K562 (cell line): ENCODE data around the gene CHDH. TPM values are rescaled to one million over a fixed set of nuclear protein-coding genes. Genes with fewer than 3 reads are reported as not detected.
A peak's percentile ranks its signal among the peaks of the same experiment; 100 is the strongest.

Experiments used
- ATAC-seq: fragments of 200-7000 bp; cut with Tn5 transposase; 3 replicates; pipeline ENCODE4 v1.9.1; 2020; ENCODE audit warnings: moderate library complexity
- BruUV-seq: library from RNA; stranded (reverse); fragments of 400-500 nt; replicated peaks from 2 replicates; lab custom pipeline; 2021; lab: Mats Ljungman, UMichigan
- CTCF ChIA-PET: fragments of 300-600 bp; formaldehyde crosslinking; extraction: SDS; loops from one replicate; lab custom pipeline; 2021; ENCODE audit warnings: low intra/inter-chr PET ratio; lab: Yijun Ruan, JAX
- POLR2A ChIA-PET: fragments of 300-600, 350-650 bp; sonication (Branson Sonifier 250); formaldehyde crosslinking; extraction: SDS; loops from one replicate; lab custom pipeline; 2021; ENCODE audit warnings: antibody characterized with exemption, inconsistent platforms; lab: Yijun Ruan, JAX
- DNase-seq, 4 experiments: peaks; one replicate each; pipeline versions ENCODE4 v3.0.0 to v3.0.0-alpha.2; 2011 to 2018; ENCODE audit warnings: low spot score in 3 of 4, mixed read lengths in 3 of 4; ENCODE audit errors: extremely low read depth in 1 of 4
- FAIRE-seq: peaks from 2 replicates; lab custom pipeline; 2011; peaks lifted over from hg19 to GRCh38; lab: Jason Lieb, UNC
- H2AFZ ChIP-seq: 2 replicates; pipeline ENCODE4 v1.6.0; 2011; ENCODE audit warnings: low read depth, low read length, control low read depth, inconsistent platforms
- H3K27ac ChIP-seq: fragments of 200-600 bp; 3 replicates; pipeline ENCODE4 v1.8.0; 2011; ENCODE audit warnings: low read depth, mild to moderate bottlenecking, control low read depth, inconsistent platforms, low read length, moderate library complexity, mixed read lengths; ENCODE audit errors: extremely low read depth
- H3K27me3 ChIP-seq, 2 experiments: fragments of 300-600 bp in 1 of 2; 2 replicates in 1 of 2; 3 replicates in 1 of 2; pipeline versions ENCODE4 v1.6.0 to v1.8.0; 2011; ENCODE audit warnings: inconsistent platforms in 2 of 2, low read length in 2 of 2, mild to moderate bottlenecking in 1 of 2, mixed read lengths in 1 of 2, moderate library complexity in 1 of 2; ENCODE audit not compliant: control insufficient read depth in 2 of 2, insufficient read depth in 2 of 2
- H3K36me3 ChIP-seq: fragments of 300-600 bp; 3 replicates; pipeline ENCODE4 v1.8.0; 2011; ENCODE audit warnings: mild to moderate bottlenecking, low read length, inconsistent platforms; ENCODE audit not compliant: control insufficient read depth, insufficient read depth
- H3K4me1 ChIP-seq, 2 experiments: fragments of 200-600 bp in 1 of 2; replicated peaks in 1 of 2; 2 replicates in 1 of 2; 3 replicates in 1 of 2; pipeline versions ENCODE4 v1.5.1 to v1.8.0; 2011; ENCODE audit warnings: inconsistent platforms in 2 of 2, low read length in 2 of 2, mild to moderate bottlenecking in 1 of 2, mixed read lengths in 1 of 2, moderate library complexity in 1 of 2; ENCODE audit not compliant: control insufficient read depth in 2 of 2, insufficient read depth in 2 of 2
- H3K4me2 ChIP-seq: 2 replicates; pipeline ENCODE4 v1.6.1; 2011; ENCODE audit warnings: low read length, control low read depth, inconsistent platforms, mixed read lengths; ENCODE audit not compliant: insufficient read depth
- H3K4me3 ChIP-seq: fragments of 200-600 bp; sonication (generic), shearing (Covaris generic); 2 replicates; pipeline ENCODE4 v1.5.1; 2016; ENCODE audit warnings: control low read depth, inconsistent platforms
- H3K79me2 ChIP-seq: fragments of 200-600 bp; 3 replicates; pipeline ENCODE4 v1.8.0; 2011; ENCODE audit warnings: low read length, inconsistent platforms; ENCODE audit not compliant: control insufficient read depth, insufficient read depth
- H3K9ac ChIP-seq, 2 experiments: 2 replicates each; pipeline versions ENCODE4 v1.6.0 to v1.6.1; 2011; ENCODE audit warnings: low read depth in 2 of 2, low read length in 2 of 2, control low read depth in 1 of 2, inconsistent platforms in 1 of 2, mild to moderate bottlenecking in 1 of 2, mixed read lengths in 1 of 2; ENCODE audit not compliant: insufficient read depth in 1 of 2
- H3K9me1 ChIP-seq: one replicate; pipeline ENCODE4 v1.6.0; 2011; ENCODE audit warnings: inconsistent platforms, mild to moderate bottlenecking, low read length, moderate library complexity; ENCODE audit not compliant: control insufficient read depth, insufficient read depth
- H3K9me3 ChIP-seq: replicated peaks from 2 replicates; pipeline ENCODE4 v1.5.1; 2011; ENCODE audit warnings: low read depth, low read length, inconsistent platforms; ENCODE audit not compliant: control insufficient read depth, insufficient read depth
- H4K20me1 ChIP-seq: replicated peaks from 2 replicates; pipeline ENCODE4 v1.6.1; 2011; ENCODE audit warnings: low read length, inconsistent platforms, mixed read lengths; ENCODE audit not compliant: control insufficient read depth, insufficient read depth
- ATF1 ChIP-seq, 2 experiments: fragments of 450-650 bp in 1 of 2; IDR thresholded peaks; 2 replicates each; pipeline ENCODE4 v1.6.1; 2016; ENCODE audit warnings: missing compliant biosample characterization in 1 of 2, missing genetic modification characterization in 1 of 2
- ATF3 ChIP-seq, 2 experiments: fragments of 450-650 bp in 1 of 2; sonication (generic) in 1 of 2; formaldehyde crosslinking in 1 of 2; IDR thresholded peaks in 1 of 2; conservative IDR thresholded peaks in 1 of 2; 2 replicates each; pipeline versions ENCODE4 v1.6.1 to v1.8.1; 2016 to 2023; ENCODE audit warnings: mild to moderate bottlenecking in 2 of 2, moderate library complexity in 2 of 2, inconsistent platforms in 1 of 2, missing genetic modification reagents in 1 of 2
- CGGBP1 ChIP-seq: fragments of 250-450 bp; sonication (Bioruptor Pico); IDR thresholded peaks from 2 replicates; pipeline ENCODE4 v1.9.0; 2021; ENCODE audit warnings: mild to moderate bottlenecking
- GMEB1 ChIP-seq: fragments of 250-450 bp; sonication (Bioruptor Pico); IDR thresholded peaks from 2 replicates; pipeline ENCODE4 v1.4.0; 2020; ENCODE audit warnings: mild to moderate bottlenecking
- KLF10 ChIP-seq: fragments of 250-450 bp; sonication (Bioruptor Pico); IDR thresholded peaks from 2 replicates; pipeline ENCODE4 v1.6.1; 2021; ENCODE audit warnings: matching md5 sums
- L3MBTL2 ChIP-seq: fragments of 450-650 bp; IDR thresholded peaks from 2 replicates; pipeline ENCODE4 v1.6.1; 2016; ENCODE audit warnings: mild to moderate bottlenecking, moderate library complexity
- NFIC ChIP-seq: fragments of 450-650 bp; IDR thresholded peaks from 2 replicates; pipeline ENCODE4 v1.6.1; 2017; ENCODE audit warnings: mild to moderate bottlenecking, inconsistent platforms
- POLR2H ChIP-seq: IDR thresholded peaks from 2 replicates; pipeline ENCODE4 v1.6.1; 2016; ENCODE audit warnings: missing genetic modification characterization, low read depth, mild to moderate bottlenecking, control low read depth, missing compliant biosample characterization, moderate library complexity
- SLC30A9 ChIP-seq: fragments of 250-450 bp; sonication (Bioruptor Pico); IDR thresholded peaks from 2 replicates; pipeline ENCODE4 v1.8.0; 2022; ENCODE audit warnings: mild to moderate bottlenecking, moderate library complexity
- ZBTB7A ChIP-seq: IDR thresholded peaks from 2 replicates; pipeline ENCODE4 v1.6.1; 2011; ENCODE audit warnings: low read depth, mild to moderate bottlenecking, low read length, moderate library complexity, borderline replicate concordance; ENCODE audit not compliant: control insufficient read depth
- ZNF41 ChIP-seq: fragments of 250-450 bp; sonication (Bioruptor Pico); conservative IDR thresholded peaks from 2 replicates; pipeline ENCODE4 v1.4.0; 2020; ENCODE audit warnings: mild to moderate bottlenecking
- ZNF512 ChIP-seq: IDR thresholded peaks from 2 replicates; pipeline ENCODE4 v1.6.1; 2016; ENCODE audit warnings: missing genetic modification characterization, missing compliant biosample characterization
- ZNF75A ChIP-seq: fragments of 450-650 bp; formaldehyde crosslinking; IDR thresholded peaks from 2 replicates; pipeline ENCODE4 v1.4.0; 2020; ENCODE audit warnings: mild to moderate bottlenecking
- WGBS: fragments of 100-300 bp; shearing (Covaris generic); methylation state at CpG from one replicate; pipeline ENCODE4 v1.1.6; 2016; ENCODE audit warnings: low coverage, mixed read lengths; ENCODE audit not compliant: insufficient coverage; ENCODE audit errors: missing lambda C conversion rate; 5-methylcytosine and 5-hydroxymethylcytosine counted together
- in situ Hi-C: fragments of 300-500 bp; cut with MboI; formaldehyde crosslinking; loops from 4 replicates; pipeline ENCODE4 v1.15.0; 2018; ENCODE audit warnings: inconsistent platforms, mixed read lengths
- intact Hi-C: fragments of 100-400 bp; cut with micrococcal nuclease; formaldehyde crosslinking; loops from 2 replicates; pipeline ENCODE4 v1.14.2; 2022
- polyA plus RNA-seq, 8 experiments: library from polyadenylated mRNA; depleted of rRNA in 4 of 8; stranded (reverse) in 5 of 8; unstranded in 3 of 8; fragments of >200 nt; fragmentation: Nextera tagmentation in 2 of 8; fragmentation: Illumina TruSeq in 1 of 8; extraction: Ambion mirVana in 2 of 8; extraction: Trizol in 1 of 8; gene quantifications; 2 replicates each; pipeline versions ENCODE4 v1.2.1 to v1.2.3, GENCODE V29; 2011 to 2014; ENCODE audit warnings: inconsistent platforms in 1 of 8, missing spikeins in 1 of 8
- total RNA-seq, 7 experiments: library from RNA; depleted of rRNA in 6 of 7; stranded (reverse); fragments of >200 nt in 6 of 7; fragmentation: Illumina TruSeq in 2 of 7; extraction: Trizol in 2 of 7; gene quantifications; 2 replicates each; pipeline versions ENCODE4 v1.2.1 to v1.2.3, GENCODE V29; 2011 to 2021; ENCODE audit warnings: low replicate concordance in 1 of 7

Gene CHDH
- total and polyA plus RNA-seq, 9 of the 15 experiments (the other 6 are each of a cell fraction or from before 2014, with no cell fraction given), result 0.06 to 1.9 (median 0.46) TPM

GRCh38 chr3:53856964-53857363 is 10.7 kb upstream of the CHDH start (continued):
- TF ChIP-seq KLF10 (CRISPR knock-in tag) (no peak), ZBTB7A (no peak), SLC30A9 (CRISPR knock-in tag) (no peak), POLR2H (tag) (no peak), ZNF75A (CRISPR knock-in tag) (no peak), GMEB1 (CRISPR knock-in tag) (no peak)

- no peak for ATAC-seq
- Histone ChIP-seq H3K79me2 (no peaks in the 10 kb centered on the region), H3K4me1 (peaks cover 0 to 8% of the 10 kb centered on the region in 2 experiments; a peak in 1 of 5 replicates), H3K9me3 (no peaks in the 10 kb centered on the region), H3K9ac (no peak overlapping the region), H3K27me3 (peaks cover 0 to 29% of the 10 kb centered on the region in 2 experiments; a peak in 3 of 5 replicates), H3K4me3 (no peak overlapping the region), H3K9me1 (no peaks in the 10 kb centered on the region), H3K4me2 (no peak overlapping the region), H3K27ac (no peak overlapping the region), H3K36me3 (no peaks in the 10 kb centered on the region), H4K20me1 (no peaks in the 10 kb centered on the region), H2AFZ (no peak overlapping the region)
- no peak for FAIRE-seq
- no peak for TF ChIP-seq L3MBTL2
- TF ChIP-seq ZNF512 (tag), result no peak
- no peak for TF ChIP-seq CGGBP1 (CRISPR knock-in tag)
- TF ChIP-seq ZNF41 (CRISPR knock-in tag), result no peak
- no peak for TF ChIP-seq ATF1 (CRISPR knock-in tag; IDR thresholded peaks at IDR 0.05)
- peak; percentile 43; the same call in 1 of the 2 replicates for TF ChIP-seq ATF1 (tag; IDR thresholded peaks at IDR 0.05)
- peak; percentile 32; the same call in 1 of the 2 replicates for TF ChIP-seq NFIC
- peak; percentile 25; the same call in 1 of the 2 replicates for TF ChIP-seq ATF3 (IDR thresholded peaks at IDR 0.05)
- TF ChIP-seq ATF3 (CRISPR knock-in tag; conservative IDR thresholded peaks at IDR 0.05), result no peak
- intact Hi-C loops (no loop called here), in situ Hi-C loops (no loop called here)
- DNase-seq, result peak in 1 of 4 experiments; percentile 21
- WGBS, result 14% methylated on average over 5 of the region's 5 CpGs
- POLR2A ChIA-PET, result interaction anchor here (1.3 kb wide), 1 partner anchor 17 kb away, joined by 3 read pairs; no protein-coding TSS in a partner anchor
- CTCF ChIA-PET, result no interaction called here
- BruUV-seq, result no TSS peak
Observed at GRCh38 chr3:53850895-53851294, 4.7 kb upstream of the CHDH start.
